GM23338 (cell line): ENCODE data around the gene HDAC11. TPM values are rescaled to one million over a fixed set of nuclear protein-coding genes. Genes with fewer than 3 reads are reported as not detected.

Source experiments
- ATAC-seq: fragments of 200-7000 bp; cut with Tn5 transposase; 3 replicates; pipeline ENCODE4 v1.9.1; 2020
- DNase-seq: peaks from one replicate; pipeline ENCODE4 v3.0.0-alpha.2; 2015; ENCODE audit warnings: low spot score
- H2AFZ ChIP-seq: fragments of 200-600 bp; sonication (generic); 2 replicates; pipeline ENCODE4 v1.8.0; 2016; ENCODE audit warnings: antibody characterized with exemption, mild to moderate bottlenecking, moderate library complexity
- H3F3A ChIP-seq: fragments of 200-600 bp; sonication (generic); replicated peaks from 2 replicates; pipeline ENCODE4 v1.8.0; 2017; ENCODE audit warnings: antibody characterized with exemption, mixed run types, low read depth
- H3K27ac ChIP-seq: fragments of 200-600 bp; sonication (generic); 2 replicates; pipeline ENCODE4 v1.6.1; 2016; ENCODE audit warnings: low read depth
- H3K27me3 ChIP-seq: fragments of 200-600 bp; sonication (generic); 2 replicates; pipeline ENCODE4 v1.8.0; 2016; ENCODE audit warnings: mild to moderate bottlenecking, mixed run types, moderate library complexity; ENCODE audit not compliant: insufficient read depth
- H3K36me3 ChIP-seq: fragments of 200-600 bp; sonication (generic); 2 replicates; pipeline ENCODE4 v1.8.0; 2016; ENCODE audit warnings: mild to moderate bottlenecking; ENCODE audit not compliant: insufficient read depth
- H3K4me1 ChIP-seq: fragments of 200-600 bp; sonication (generic); 2 replicates; pipeline ENCODE4 v1.8.0; 2016; ENCODE audit warnings: mild to moderate bottlenecking, moderate library complexity; ENCODE audit not compliant: insufficient read depth
- H3K4me2 ChIP-seq: fragments of 200-600 bp; sonication (generic); 2 replicates; pipeline ENCODE4 v1.7.1; 2017; ENCODE audit warnings: mixed run types
- H3K4me3 ChIP-seq: fragments of 200-600 bp; sonication (generic); 2 replicates; pipeline ENCODE4 v1.6.1; 2016; ENCODE audit warnings: mixed run types
- H3K79me2 ChIP-seq: fragments of 200-600 bp; sonication (generic); replicated peaks from 2 replicates; pipeline ENCODE4 v1.8.0; 2017; ENCODE audit warnings: mild to moderate bottlenecking; ENCODE audit not compliant: insufficient read depth
- H3K9me2 ChIP-seq: fragments of 200-600 bp; sonication (generic); 2 replicates; pipeline ENCODE4 v1.8.0; 2017; ENCODE audit not compliant: insufficient read depth
- H4K20me1 ChIP-seq: fragments of 200-600 bp; sonication (generic); replicated peaks from 2 replicates; pipeline ENCODE4 v1.8.0; 2017; ENCODE audit warnings: mild to moderate bottlenecking; ENCODE audit not compliant: insufficient read depth
- H3K27ac Mint-ChIP-seq: 2 replicates; pipeline ENCODE4 v1.8.0; 2020; ENCODE audit warnings: inconsistent platforms, mild to moderate bottlenecking, moderate library complexity, mixed read lengths
- H3K27me3 Mint-ChIP-seq: 3 replicates; pipeline ENCODE4 v1.8.0; 2022; ENCODE audit warnings: low read depth, mild to moderate bottlenecking, moderate library complexity, mixed read lengths, inconsistent platforms; ENCODE audit not compliant: insufficient read depth, poor library complexity
- H3K36me3 Mint-ChIP-seq: 3 replicates; pipeline ENCODE4 v1.8.0; 2021; ENCODE audit warnings: low read depth, mild to moderate bottlenecking, inconsistent platforms, moderate library complexity, mixed read lengths
- H3K4me1 Mint-ChIP-seq: 3 replicates; pipeline ENCODE4 v1.8.0; 2020; ENCODE audit warnings: mild to moderate bottlenecking, inconsistent platforms, mixed read lengths
- H3K4me3 Mint-ChIP-seq: 3 replicates; pipeline ENCODE4 v1.8.0; 2021; ENCODE audit warnings: moderate library complexity, mild to moderate bottlenecking, inconsistent platforms, mixed read lengths
- H3K9me3 Mint-ChIP-seq: 3 replicates; pipeline ENCODE4 v1.8.0; 2020; ENCODE audit warnings: moderate library complexity, mild to moderate bottlenecking, inconsistent platforms, mixed read lengths
- CREB1 ChIP-seq: fragments of 250-450 bp; sonication (Bioruptor Pico); IDR thresholded peaks from 2 replicates; pipeline ENCODE4 v1.5.0; 2020; ENCODE audit warnings: low read depth, mild to moderate bottlenecking, moderate library complexity
- EZH2 ChIP-seq: fragments of 200-600 bp; sonication (generic); IDR thresholded peaks from one replicate; pipeline ENCODE4 v1.8.0; 2017; ENCODE audit warnings: antibody characterized with exemption, mild to moderate bottlenecking, low read depth; ENCODE audit not compliant: unreplicated experiment
- EZH2phosphoT487 ChIP-seq: fragments of 200-600 bp; sonication (generic); IDR thresholded peaks from one replicate; pipeline ENCODE4 v1.8.1; 2018; ENCODE audit warnings: antibody characterized with exemption; ENCODE audit not compliant: unreplicated experiment
- ZNF462 ChIP-seq: fragments of 250-450 bp; sonication (Bioruptor Pico); IDR thresholded peaks from 2 replicates; pipeline ENCODE4 v1.5.0; 2020; ENCODE audit warnings: mild to moderate bottlenecking, moderate library complexity
- polyA plus RNA-seq: library from polyadenylated mRNA; unstranded; fragments of >200 nt; fragmentation: Nextera tagmentation; extraction: Ambion mirVana; gene quantifications from 2 replicates; pipeline ENCODE4 v1.2.1, GENCODE V29; 2016
- total RNA-seq: library from RNA; depleted of rRNA; stranded (reverse); fragments of >200 nt; shearing (Covaris generic); gene quantifications from 2 replicates; pipeline ENCODE4 v1.2.3, GENCODE V29; 2014

Gene HDAC11
- total and polyA plus RNA-seq, 2 experiments from 2014 or later = 5.4 to 15.8 TPM

GRCh38 chr3:13546667-13547171, 66.6 kb downstream of the HDAC11 start:
- peak; percentile 4 for ATAC-seq
- Mint-ChIP-seq H3K9me3 (peaks cover 12% of the 10 kb centered on the region), H3K27me3 (peaks cover 21% of the 10 kb centered on the region), H3K27ac (no peak overlapping the region), H3K4me3 (no peak overlapping the region), H3K4me1 (peaks cover 35% of the 10 kb centered on the region), H3K36me3 (peaks cover 2% of the 10 kb centered on the region; the same call in 1 of the 3 replicates)
- no peak overlapping the region for H3K27ac ChIP-seq
- H2AFZ ChIP-seq = no peak overlapping the region
- no peaks in the 10 kb centered on the region for H4K20me1 ChIP-seq
- no peak overlapping the region for H3K4me3 ChIP-seq
- H3K4me1 ChIP-seq = peaks cover 5% of the 10 kb centered on the region; the same call in 1 of the 2 replicates
- peaks cover 13% of the 10 kb centered on the region for H3K27me3 ChIP-seq
- no peaks in the 10 kb centered on the region for H3K79me2 ChIP-seq
- TF ChIP-seq CREB1 (CRISPR knock-in tag) (no peak), EZH2 (no peak), EZH2phosphoT487 (no peak), ZNF462 (CRISPR knock-in tag) (no peak)
- DNase-seq = no peak
- no peaks in the 10 kb centered on the region for H3F3A ChIP-seq
- no peaks in the 10 kb centered on the region for H3K9me2 ChIP-seq
- H3K36me3 ChIP-seq = peaks cover 6% of the 10 kb centered on the region; the same call in 1 of the 2 replicates
- H3K4me2 ChIP-seq = no peak overlapping the region
